H1 (cell line): ENCODE measurements around the gene CD58. TPM values are rescaled to one million over a fixed set of nuclear protein-coding genes. Genes with fewer than 3 reads are reported as not detected.

Experiments
- EGR1 ChIP-seq: IDR thresholded peaks from 2 replicates; pipeline ENCODE4 v1.6.1; 2011; ENCODE audit warnings: low read depth, low read length, borderline replicate concordance
- ZNF274 ChIP-seq: IDR thresholded peaks from 2 replicates; pipeline ENCODE4 v1.7.0; 2012; ENCODE audit warnings: low read length, borderline replicate concordance; ENCODE audit errors: extremely low read depth
- polyA plus RNA-seq, 7 experiments: library from polyadenylated mRNA; depleted of rRNA in 3 of 7; stranded (reverse) in 5 of 7; unstranded in 2 of 7; fragments of >200 nt in 5 of 7; fragments of 200-250 nt in 2 of 7; gene quantifications; 1 replicate in 5 of 7; 2 replicates in 1 of 7; 4 replicates in 1 of 7; pipeline versions ENCODE4 v1.2.1 to v1.2.3, GENCODE V29; 2011 to 2013; ENCODE audit warnings: missing spikeins in 2 of 7, mixed read lengths in 2 of 7
- total RNA-seq: library from RNA; stranded (reverse); fragmentation: NEBNext Ultra II Directional; extraction: Animal tissue kit (Norgen Biotek cat#: 25700); gene quantifications from 2 replicates; pipeline ENCODE4 v1.2.1, GENCODE V29; 2021

CD58 gene
- total and polyA plus RNA-seq, 2 of the 8 experiments (the other 6 are each of a cell fraction or from before 2014, with no cell fraction given): 5.3 to 5.5 TPM

DNA sequence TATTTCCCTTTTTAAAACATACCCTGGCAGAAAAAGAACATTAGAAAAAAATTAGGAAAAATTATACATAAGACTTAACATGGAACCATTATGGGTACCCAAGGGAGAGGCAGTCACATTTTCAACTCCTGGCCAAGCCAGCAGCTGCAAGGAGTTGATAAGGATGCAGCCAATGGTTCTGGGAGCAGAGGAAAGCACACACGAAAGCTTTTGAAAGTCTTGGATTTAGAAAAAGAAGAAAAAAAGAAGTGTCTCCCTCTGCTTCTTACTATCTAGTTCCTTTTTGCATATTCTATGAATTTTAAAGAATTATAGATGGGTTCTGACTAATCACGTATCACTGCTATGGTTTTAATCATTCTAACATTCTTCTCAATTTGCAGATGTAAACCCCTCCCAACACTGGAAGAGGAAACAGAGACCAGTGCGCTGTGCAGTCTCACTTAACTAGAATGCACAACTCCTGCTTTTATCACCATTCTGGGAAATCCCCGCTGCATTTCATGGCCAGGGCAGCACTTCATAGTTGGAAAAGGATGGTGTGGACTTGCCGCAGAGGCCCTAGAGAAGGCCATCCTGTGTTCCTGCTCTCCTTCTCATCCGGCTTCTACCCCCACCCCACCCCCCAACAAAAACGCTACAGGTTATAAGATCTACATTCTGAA is 2.7 kb upstream of the CD58 start (continued):
- TF ChIP-seq EGR1 (no peak), ZNF274 (no peak)
- TF ChIP-seq, all 59 proteins: peak for 0
